Measurements from ENCODE around the gene RNF5. TPM values are rescaled to one million over a fixed set of nuclear protein-coding genes. Genes with fewer than 3 reads are reported as not detected.

RNF5 gene
- total and polyA plus RNA-seq, 9 of the 15 experiments (the other 6 are each of a cell fraction or from before 2014, with no cell fraction given), result 62.2 to 245 (median 129) TPM

- TF ChIP-seq USF1 (CRISPR knock-in tag; IDR thresholded peaks at IDR 0.05) (no peak), ZBED1 (IDR thresholded peaks at IDR 0.05) (no peak; the same call in 1 of the 2 replicates), ZFP1 (CRISPR knock-in tag; IDR thresholded peaks at IDR 0.05) (peak; percentile 7; the same call in 1 of the 2 replicates), MXD1 (CRISPR knock-in tag; IDR thresholded peaks at IDR 0.05; ENCODE audit: borderline replicate concordance, poor library complexity, severe bottlenecking) (no peak), FOXA3 (CRISPR knock-in tag; conservative IDR thresholded peaks at IDR 0.05 in 1 of 2, IDR thresholded peaks at IDR 0.05 in 1 of 2) (peak; percentile 72 to 89), ATF1 (CRISPR knock-in tag; IDR thresholded peaks at IDR 0.05) (peak; percentile 91), ATF1 (tag; IDR thresholded peaks at IDR 0.05) (peak; percentile 98), POLR2AphosphoS5 (IDR thresholded peaks at IDR 0.05; ENCODE audit: control insufficient read depth, insufficient read depth, low read depth, low read length) (peak; percentile 57), DIDO1 (tag; IDR thresholded peaks at IDR 0.05; ENCODE audit: low read depth) (peak; percentile 79), ETV5 (CRISPR knock-in tag; IDR thresholded peaks at IDR 0.05; ENCODE audit: low read depth) (peak; percentile 72; the same call in 1 of the 2 replicates), SIN3B (IDR thresholded peaks at IDR 0.05; ENCODE audit: low read depth) (peak; percentile 60; the same call in 1 of the 2 replicates), TFE3 (CRISPR knock-in tag; IDR thresholded peaks at IDR 0.05) (no peak), ZNF24 (IDR thresholded peaks at IDR 0.05) (0 out of 2 replicates have a peak, but pooled peaks have one; percentile 24), PYGO2 (tag; IDR thresholded peaks at IDR 0.05) (no peak), ELF4 (CRISPR knock-in tag; IDR thresholded peaks at IDR 0.05) (no peak), RBM22 (IDR thresholded peaks at IDR 0.05; ENCODE audit: low read depth, low read length, poor library complexity, severe bottlenecking) (peak; percentile 73), RBBP5 (IDR thresholded peaks at IDR 0.05; ENCODE audit: borderline replicate concordance, insufficient read depth, low read length, poor library complexity, severe bottlenecking) (no peak)
Measured at GRCh38 chr6:32153564-32154513, 24.4 kb upstream of the RNF5 start, which contains the start of gene PPT2 (continued).

Measured in K562 (cell line).